ENCODE results near the gene IARS1. TPM values are rescaled to one million over a fixed set of nuclear protein-coding genes. Genes with fewer than 3 reads are reported as not detected.

Gene IARS1
- total and polyA plus RNA-seq, 2 of the 4 experiments (the other 2 are of a cell fraction): 85.3 to 414 TPM

GRCh38 chr9:92332577-92333281 is 39.2 kb upstream of the IARS1 start:
- H4K20me1 ChIP-seq (ENCODE audit: insufficient read depth, low read length): no peaks in the 10 kb centered on the region
- no peak overlapping the region for H3K56ac ChIP-seq (ENCODE audit: extremely low read depth, insufficient read depth, low read length)
- no peak overlapping the region for H4K91ac ChIP-seq (ENCODE audit: insufficient read depth, low read depth, low read length)
- H3K14ac ChIP-seq (replicated peaks; ENCODE audit: low read depth, low read length): no peak overlapping the region
- no peaks in the 10 kb centered on the region for H3K27me3 ChIP-seq (ENCODE audit: control insufficient read depth, insufficient read depth, low read length)
- no peak for TF ChIP-seq MAZ (IDR thresholded peaks at IDR 0.05; ENCODE audit: borderline replicate concordance, low read depth, low read length)
- TF ChIP-seq NFE2L2 (IDR thresholded peaks at IDR 0.05; ENCODE audit: low read depth, low read length): no peak
- no peak for TF ChIP-seq POLR2A (IDR thresholded peaks at IDR 0.05; ENCODE audit: low read depth, low read length)
- TF ChIP-seq BHLHE40 (IDR thresholded peaks at IDR 0.05; ENCODE audit: low read depth, low read length): no peak
- TF ChIP-seq RAD21 (IDR thresholded peaks at IDR 0.05; ENCODE audit: low read length): no peak
- no peak for TF ChIP-seq FOS (IDR thresholded peaks at IDR 0.05; ENCODE audit: low read depth, low read length)
- H3K18ac ChIP-seq (ENCODE audit: low read depth, low read length): no peak overlapping the region
- no peak overlapping the region for H2AK9ac ChIP-seq (replicated peaks; ENCODE audit: low read depth, low read length, poor library complexity)
- no peak overlapping the region for H2AFZ ChIP-seq (replicated peaks; ENCODE audit: low read length, poor library complexity)
- intact Hi-C loops (cut with micrococcal nuclease): no loop called here
- H2BK15ac ChIP-seq (ENCODE audit: low read depth, low read length): no peak overlapping the region
- H2BK5ac ChIP-seq (ENCODE audit: low read depth, low read length, poor library complexity, severe bottlenecking): no peak overlapping the region
- H4K5ac ChIP-seq (ENCODE audit: low read depth, low read length): no peak overlapping the region
- WGBS, 2 experiments (ENCODE audit: extremely low coverage in 2 of 2, insufficient read length in 1 of 2): no CpG with 5 or more reads among the region's 3 CpGs
- H3K9me1 ChIP-seq (ENCODE audit: insufficient read depth, low read length): no peaks in the 10 kb centered on the region
- BruUV-seq (replicated peaks): no TSS peak
- ChIA-PET POLR2A (ENCODE audit: unreplicated experiment) (no interaction called here), CTCF (interaction anchor here (1.3 kb wide), 1 partner anchor 10 kb away, joined by 4 read pairs; no protein-coding TSS in a partner anchor)
- H3K4me3 ChIP-seq (ENCODE audit: insufficient read depth, low read depth, low read length): no peak overlapping the region
- no peak overlapping the region for H2BK20ac ChIP-seq (ENCODE audit: low read depth, low read length)
- dilution Hi-C loops (cut with HindIII; ENCODE audit: low sequenced_read_pairs, unreplicated experiment): no loop called here
- H2BK120ac ChIP-seq (ENCODE audit: low read depth, low read length): no peak overlapping the region
- no peak overlapping the region for H3K9ac ChIP-seq (ENCODE audit: low read depth, low read length)
- no peaks in the 10 kb centered on the region for H3K36me3 ChIP-seq (ENCODE audit: control insufficient read depth, insufficient read depth, low read length)
- no peak overlapping the region for H2AK5ac ChIP-seq (ENCODE audit: low read depth, low read length)
- no peaks in the 10 kb centered on the region; the same call in 1 of the 2 replicates for H3K4me1 ChIP-seq (ENCODE audit: control insufficient read depth, insufficient read depth, low read length)
- H3K27ac ChIP-seq (ENCODE audit: insufficient read depth, low read length): no peak overlapping the region; the same call in 1 of the 2 replicates
- in situ Hi-C loops (cut with MboI; ENCODE audit: low sequenced_read_pairs): loop anchor here (5.0 to 25.0 kb wide), 2 partner anchors 105 to 455 kb away; no protein-coding TSS in a partner anchor
- ATAC-seq (ENCODE audit: low read depth) (no peak), DNase-seq (peak; percentile 43)
- H3K4me2 ChIP-seq (ENCODE audit: low read depth, low read length): no peak overlapping the region
- no peaks in the 10 kb centered on the region for H3K9me3 ChIP-seq (ENCODE audit: control insufficient read depth, insufficient read depth, low read length)
- no peak overlapping the region for H4K8ac ChIP-seq (ENCODE audit: low read depth in 2 of 2, low read length in 2 of 2)
- H3K79me1 ChIP-seq (ENCODE audit: low read depth in 1 of 2, low read length in 2 of 2): peaks cover 0 to 3% of the 10 kb centered on the region in 2 experiments; a peak in 1 of 4 replicates
- H3K4ac ChIP-seq (ENCODE audit: low read depth, low read length): no peak overlapping the region
- no peak overlapping the region for H3K23ac ChIP-seq (ENCODE audit: low read depth, low read length)
